IMR-90 (cell line): ENCODE data around the gene TGFBRAP1. TPM values are rescaled to one million over a fixed set of nuclear protein-coding genes. Genes with fewer than 3 reads are reported as not detected.

Source experiments
- ATAC-seq: fragments of 200-7000 bp; cut with Tn5 transposase; 2 replicates; pipeline ENCODE4 v1.9.1; 2020; ENCODE audit warnings: low read depth, mild to moderate bottlenecking, moderate library complexity
- BruUV-seq: library from RNA; stranded (reverse); fragments of 400-500 nt; replicated peaks from 2 replicates; lab custom pipeline; 2021; lab: Mats Ljungman, UMichigan
- CTCF ChIA-PET: fragments of 300-600 bp; formaldehyde crosslinking; extraction: SDS; loops from one replicate; lab custom pipeline; 2021; ENCODE audit warnings: antibody characterized with exemption; lab: Yijun Ruan, JAX
- POLR2A ChIA-PET: fragments of 300-600 bp; sonication (Branson Sonifier 250); formaldehyde crosslinking; loops from one replicate; lab custom pipeline; 2022; ENCODE audit warnings: antibody characterized with exemption; ENCODE audit not compliant: unreplicated experiment; lab: Charles Lee
- DNase-seq: peaks from one replicate; pipeline ENCODE4 v3.0.0; 2013
- H2AFZ ChIP-seq: replicated peaks from 2 replicates; pipeline ENCODE3; 2013; ENCODE audit warnings: low read length, mild to moderate bottlenecking; ENCODE audit not compliant: poor library complexity
- H2AK5ac ChIP-seq: 2 replicates; pipeline ENCODE4 v1.6.1; 2013; ENCODE audit warnings: low read depth, low read length, inconsistent platforms
- H2AK9ac ChIP-seq: replicated peaks from 2 replicates; pipeline ENCODE3; 2013; ENCODE audit warnings: mild to moderate bottlenecking, low read depth, low read length, moderate library complexity; ENCODE audit not compliant: poor library complexity
- H2BK120ac ChIP-seq: 2 replicates; pipeline ENCODE4 v1.6.1; 2013; ENCODE audit warnings: low read depth, low read length, inconsistent platforms
- H2BK15ac ChIP-seq: 3 replicates; pipeline ENCODE4 v1.6.1; 2013; ENCODE audit warnings: low read depth, low read length, inconsistent platforms
- H2BK20ac ChIP-seq: 2 replicates; pipeline ENCODE4 v1.6.1; 2013; ENCODE audit warnings: low read depth, mild to moderate bottlenecking, inconsistent platforms, low read length, moderate library complexity
- H2BK5ac ChIP-seq: 2 replicates; pipeline ENCODE4 v1.6.1; 2013; ENCODE audit warnings: mild to moderate bottlenecking, low read depth, low read length, inconsistent platforms; ENCODE audit not compliant: poor library complexity, severe bottlenecking
- H3K14ac ChIP-seq: replicated peaks from 2 replicates; pipeline ENCODE4 v1.6.1; 2013; ENCODE audit warnings: low read depth, low read length, inconsistent platforms
- H3K18ac ChIP-seq: 2 replicates; pipeline ENCODE4 v1.6.1; 2013; ENCODE audit warnings: low read depth, low read length, control low read depth
- H3K23ac ChIP-seq: 2 replicates; pipeline ENCODE4 v1.6.1; 2013; ENCODE audit warnings: low read depth, low read length, inconsistent platforms
- H3K27ac ChIP-seq: 2 replicates; pipeline ENCODE4 v1.5.1; 2013; ENCODE audit warnings: mild to moderate bottlenecking, control low read depth, low read length; ENCODE audit not compliant: insufficient read depth
- H3K27me3 ChIP-seq: 2 replicates; pipeline ENCODE4 v1.6.1; 2013; ENCODE audit warnings: low read length; ENCODE audit not compliant: control insufficient read depth, insufficient read depth
- H3K36me3 ChIP-seq: 2 replicates; pipeline ENCODE4 v1.6.1; 2013; ENCODE audit warnings: low read length, mixed read lengths; ENCODE audit not compliant: control insufficient read depth, insufficient read depth
- H3K4ac ChIP-seq: 2 replicates; pipeline ENCODE4 v1.6.1; 2013; ENCODE audit warnings: low read depth, low read length, inconsistent platforms
- H3K4me1 ChIP-seq: 2 replicates; pipeline ENCODE4 v1.6.1; 2013; ENCODE audit warnings: low read length, mixed read lengths; ENCODE audit not compliant: control insufficient read depth, insufficient read depth
- H3K4me2 ChIP-seq: 2 replicates; pipeline ENCODE4 v1.6.1; 2013; ENCODE audit warnings: low read depth, mild to moderate bottlenecking, control low read depth, low read length, moderate library complexity
- H3K4me3 ChIP-seq: 2 replicates; pipeline ENCODE4 v1.5.1; 2013; ENCODE audit warnings: low read depth, mild to moderate bottlenecking, control low read depth, low read length, moderate library complexity; ENCODE audit not compliant: insufficient read depth
- H3K56ac ChIP-seq: 2 replicates; pipeline ENCODE4 v1.6.1; 2013; ENCODE audit warnings: low read length, inconsistent platforms; ENCODE audit not compliant: insufficient read depth; ENCODE audit errors: extremely low read depth
- H3K79me1 ChIP-seq, 2 experiments: 2 replicates each; pipeline ENCODE4 v1.6.1; 2013; ENCODE audit warnings: low read length in 2 of 2, inconsistent platforms in 1 of 2, low read depth in 1 of 2
- H3K9ac ChIP-seq: 2 replicates; pipeline ENCODE4 v1.6.1; 2013; ENCODE audit warnings: low read depth, low read length, control low read depth
- H3K9me1 ChIP-seq: 2 replicates; pipeline ENCODE4 v1.6.1; 2013; ENCODE audit warnings: low read length, inconsistent platforms; ENCODE audit not compliant: insufficient read depth
- H3K9me3 ChIP-seq: 2 replicates; pipeline ENCODE4 v1.6.1; 2013; ENCODE audit warnings: low read length; ENCODE audit not compliant: control insufficient read depth, insufficient read depth
- H4K20me1 ChIP-seq: 2 replicates; pipeline ENCODE4 v1.6.1; 2013; ENCODE audit warnings: low read length, inconsistent platforms; ENCODE audit not compliant: insufficient read depth
- H4K5ac ChIP-seq: 2 replicates; pipeline ENCODE4 v1.6.1; 2013; ENCODE audit warnings: mild to moderate bottlenecking, low read depth, low read length, control low read depth
- H4K8ac ChIP-seq, 2 experiments: 2 replicates each; pipeline ENCODE4 v1.6.1; 2013; ENCODE audit warnings: low read depth in 2 of 2, low read length in 2 of 2, control low read depth in 1 of 2, inconsistent platforms in 1 of 2
- H4K91ac ChIP-seq: 2 replicates; pipeline ENCODE4 v1.6.1; 2013; ENCODE audit warnings: low read depth, low read length, inconsistent platforms; ENCODE audit not compliant: insufficient read depth
- CEBPB ChIP-seq: IDR thresholded peaks from 2 replicates; pipeline ENCODE4 v1.6.1; 2012; ENCODE audit warnings: low read depth, low read length, improper control_type of control experiment
- CHD1 ChIP-seq: IDR thresholded peaks from 2 replicates; pipeline ENCODE4 v1.6.1; 2012; ENCODE audit warnings: low read depth, low read length, improper control_type of control experiment
- ELK1 ChIP-seq: fragments of 150-350 bp; IDR thresholded peaks from 2 replicates; pipeline ENCODE4 v1.6.1; 2016; ENCODE audit warnings: low read depth, mild to moderate bottlenecking, low read length, moderate library complexity, borderline replicate concordance
- MAFK ChIP-seq: IDR thresholded peaks from 2 replicates; pipeline ENCODE4 v1.6.1; 2012; ENCODE audit warnings: low read depth, low read length, improper control_type of control experiment
- MXI1 ChIP-seq: IDR thresholded peaks from 2 replicates; pipeline ENCODE4 v1.6.1; 2012; ENCODE audit warnings: low read depth, mild to moderate bottlenecking, low read length, moderate library complexity, borderline replicate concordance
- POLR2A ChIP-seq: IDR thresholded peaks from 2 replicates; pipeline ENCODE4 v1.6.1; 2012; ENCODE audit warnings: mild to moderate bottlenecking, low read depth, low read length
- RAD21 ChIP-seq: IDR thresholded peaks from 2 replicates; pipeline ENCODE4 v1.6.1; 2012; ENCODE audit warnings: low read length, improper control_type of control experiment
- RCOR1 ChIP-seq: IDR thresholded peaks from 2 replicates; pipeline ENCODE4 v1.6.1; 2012; ENCODE audit warnings: mild to moderate bottlenecking, low read length, improper control_type of control experiment; ENCODE audit not compliant: insufficient replicate concordance
- RFX5 ChIP-seq: IDR thresholded peaks from 2 replicates; pipeline ENCODE4 v1.8.0; 2012; ENCODE audit warnings: low read depth, mild to moderate bottlenecking, low read length, moderate library complexity
- SMC3 ChIP-seq: fragments of 150-350 bp; IDR thresholded peaks from 2 replicates; pipeline ENCODE4 v1.6.1; 2016; ENCODE audit warnings: low read depth, mild to moderate bottlenecking, antibody characterized with exemption, low read length, moderate library complexity
- whole genome bisulfite sequencing, 2 experiments: methylation state at CpG; one replicate each; pipeline versions ENCODE4 v1.1.5 to v1.1.7; 2013; ENCODE audit warnings: missing lambda C conversion rate in 2 of 2; ENCODE audit not compliant: insufficient read length in 1 of 2; ENCODE audit errors: extremely low coverage in 2 of 2; 5-methylcytosine and 5-hydroxymethylcytosine counted together
- dilution Hi-C: fragments of 300-500 bp; cut with HindIII; formaldehyde crosslinking; loops from one replicate; pipeline ENCODE4 v1.14.3; 2018; ENCODE audit warnings: low sequenced_read_pairs; ENCODE audit not compliant: unreplicated experiment
- in situ Hi-C: fragments of 300-500 bp; cut with MboI; formaldehyde crosslinking; loops from 3 replicates; pipeline ENCODE4 v1.14.3; 2019; ENCODE audit warnings: low sequenced_read_pairs, inconsistent platforms, mixed read lengths
- intact Hi-C: fragments of 100-400 bp; cut with micrococcal nuclease; formaldehyde crosslinking; loops from 2 replicates; pipeline ENCODE4 v1.10.0; 2022
- polyA plus RNA-seq, 3 experiments: library from polyadenylated mRNA; depleted of rRNA; stranded (reverse); fragments of >200 nt; gene quantifications; 2 replicates each; pipeline ENCODE4 v1.2.3, GENCODE V29; 2012; ENCODE audit warnings: low replicate concordance in 1 of 3
- total RNA-seq: library from RNA; depleted of rRNA; stranded (reverse); fragments of >200 nt; gene quantifications from 2 replicates; pipeline ENCODE4 v1.2.3, GENCODE V29; 2012
- TF ChIP-seq, protein P1 (sequence below): conservative IDR thresholded peaks from 2 replicates; pipeline ENCODE4 v1.5.1; 2012; ENCODE audit warnings: mild to moderate bottlenecking, low read depth, low read length, improper control_type of control experiment
- TF ChIP-seq, protein P2 (sequence below): fragments of 150-350 bp; IDR thresholded peaks from 2 replicates; pipeline ENCODE4 v1.6.1; 2017; ENCODE audit warnings: mild to moderate bottlenecking, antibody characterized with exemption, low read length, low read depth

TGFBRAP1 gene
- total and polyA plus RNA-seq, 2 of the 4 experiments (the other 2 are of a cell fraction) = 7.2 to 10.4 TPM

DNA sequence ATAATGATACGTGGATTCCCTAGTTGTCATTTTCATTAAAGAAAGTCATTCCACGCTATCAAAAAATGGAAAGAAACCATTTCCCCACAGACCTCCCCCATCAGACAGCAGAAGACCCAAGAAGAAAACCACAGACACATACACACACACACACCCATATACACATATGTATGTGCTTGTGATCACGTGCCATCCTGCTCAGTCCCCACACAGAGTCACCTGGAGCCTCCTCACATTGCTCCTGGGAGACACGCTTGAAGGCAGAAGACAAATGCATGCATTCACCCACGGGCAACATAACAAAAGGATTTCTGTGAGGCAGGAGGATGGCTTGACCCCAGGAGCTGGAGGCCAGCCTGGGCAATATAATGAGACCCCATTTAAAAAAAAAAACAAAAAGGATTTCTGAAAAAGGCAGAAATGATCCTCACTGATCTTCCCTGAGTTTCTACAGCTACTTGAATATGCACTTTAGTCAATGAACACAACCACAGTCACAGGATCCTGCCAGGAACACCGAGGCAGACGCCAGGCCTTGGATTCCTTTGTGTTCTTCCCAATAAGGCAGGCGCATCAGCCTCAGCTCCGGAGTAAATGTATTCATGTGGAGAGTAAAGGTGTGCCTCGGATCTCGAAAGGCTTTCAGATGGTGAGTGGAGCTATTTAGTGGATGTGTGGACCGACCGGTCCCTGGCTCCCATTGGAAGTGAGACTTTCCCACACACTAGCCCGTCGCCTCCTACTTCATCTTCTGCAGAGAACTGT lies 21.0 kb downstream of the TGFBRAP1 start:
- Histone ChIP-seq H2BK15ac (no peak overlapping the region), H3K4me2 (no peak overlapping the region), H3K23ac (no peak overlapping the region), H2BK120ac (no peak overlapping the region), H2AK9ac (no peak overlapping the region), H3K14ac (no peak overlapping the region), H3K9me1 (0 out of 2 replicates have a peak, but pooled peaks cover 4% of the 10 kb centered on the region), H4K20me1 (peaks cover 28% of the 10 kb centered on the region; the same call in 1 of the 2 replicates), H3K4me3 (no peak overlapping the region), H3K4ac (no peak overlapping the region), H3K9me3 (no peaks in the 10 kb centered on the region), H4K5ac (no peak overlapping the region), H4K8ac (no peak overlapping the region), H3K36me3 (peaks cover 18% of the 10 kb centered on the region), H3K56ac (no peak overlapping the region), H2AK5ac (no peak overlapping the region), H3K27me3 (no peaks in the 10 kb centered on the region), H3K79me1 (peaks cover 18 to 25% of the 10 kb centered on the region in 2 experiments), H3K18ac (no peak overlapping the region), H4K91ac (no peak overlapping the region), H2BK5ac (no peak overlapping the region), H3K4me1 (no peaks in the 10 kb centered on the region; the same call in 1 of the 2 replicates), H3K9ac (no peak overlapping the region), H2BK20ac (no peak overlapping the region), H3K27ac (no peak overlapping the region), H2AFZ (no peak overlapping the region)
- BruUV-seq = no TSS peak
- no peak for TF ChIP-seq CHD1
- no peak for TF ChIP-seq SMC3
- no peak for TF ChIP-seq RAD21
- TF ChIP-seq POLR2A = no peak
- TF ChIP-seq, protein P1, sequence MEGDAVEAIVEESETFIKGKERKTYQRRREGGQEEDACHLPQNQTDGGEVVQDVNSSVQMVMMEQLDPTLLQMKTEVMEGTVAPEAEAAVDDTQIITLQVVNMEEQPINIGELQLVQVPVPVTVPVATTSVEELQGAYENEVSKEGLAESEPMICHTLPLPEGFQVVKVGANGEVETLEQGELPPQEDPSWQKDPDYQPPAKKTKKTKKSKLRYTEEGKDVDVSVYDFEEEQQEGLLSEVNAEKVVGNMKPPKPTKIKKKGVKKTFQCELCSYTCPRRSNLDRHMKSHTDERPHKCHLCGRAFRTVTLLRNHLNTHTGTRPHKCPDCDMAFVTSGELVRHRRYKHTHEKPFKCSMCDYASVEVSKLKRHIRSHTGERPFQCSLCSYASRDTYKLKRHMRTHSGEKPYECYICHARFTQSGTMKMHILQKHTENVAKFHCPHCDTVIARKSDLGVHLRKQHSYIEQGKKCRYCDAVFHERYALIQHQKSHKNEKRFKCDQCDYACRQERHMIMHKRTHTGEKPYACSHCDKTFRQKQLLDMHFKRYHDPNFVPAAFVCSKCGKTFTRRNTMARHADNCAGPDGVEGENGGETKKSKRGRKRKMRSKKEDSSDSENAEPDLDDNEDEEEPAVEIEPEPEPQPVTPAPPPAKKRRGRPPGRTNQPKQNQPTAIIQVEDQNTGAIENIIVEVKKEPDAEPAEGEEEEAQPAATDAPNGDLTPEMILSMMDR = no peak
- no peak for TF ChIP-seq MAFK
- TF ChIP-seq ELK1 = no peak
- TF ChIP-seq RCOR1 = no peak
- TF ChIP-seq, protein P2, sequence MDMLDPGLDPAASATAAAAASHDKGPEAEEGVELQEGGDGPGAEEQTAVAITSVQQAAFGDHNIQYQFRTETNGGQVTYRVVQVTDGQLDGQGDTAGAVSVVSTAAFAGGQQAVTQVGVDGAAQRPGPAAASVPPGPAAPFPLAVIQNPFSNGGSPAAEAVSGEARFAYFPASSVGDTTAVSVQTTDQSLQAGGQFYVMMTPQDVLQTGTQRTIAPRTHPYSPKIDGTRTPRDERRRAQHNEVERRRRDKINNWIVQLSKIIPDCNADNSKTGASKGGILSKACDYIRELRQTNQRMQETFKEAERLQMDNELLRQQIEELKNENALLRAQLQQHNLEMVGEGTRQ = no peak
- TF ChIP-seq CEBPB = no peak
- no peak for TF ChIP-seq RFX5
- TF ChIP-seq MXI1 = no peak
- intact Hi-C loops (no loop called here), dilution Hi-C loops (no loop called here), in situ Hi-C loops (no loop called here)
- ChIA-PET CTCF (no interaction called here), POLR2A (no interaction called here)
- no peak for DNase-seq
- 80% methylated on average over 1 of the region's 15 CpGs; no CpG with 5 or more reads in 1 of the 2 experiments for WGBS, 2 experiments
- no peak for ATAC-seq
